Glutamatergic neuron (in vitro differentiated cells): ENCODE results near the gene ESR1. TPM values are rescaled to one million over a fixed set of nuclear protein-coding genes. Genes with fewer than 3 reads are reported as not detected.

ENCODE experiments used
- DNase-seq: peaks from one replicate; pipeline ENCODE4 v3.0.0; 2022
- H3K27ac Mint-ChIP-seq: one replicate; pipeline ENCODE4 v1.8.0; 2020; ENCODE audit warnings: mild to moderate bottlenecking, mixed read lengths, inconsistent platforms; ENCODE audit not compliant: unreplicated experiment
- H3K27me3 Mint-ChIP-seq: one replicate; pipeline ENCODE4 v1.8.0; 2020; ENCODE audit warnings: mild to moderate bottlenecking, moderate library complexity, mixed read lengths, inconsistent platforms; ENCODE audit not compliant: unreplicated experiment
- H3K36me3 Mint-ChIP-seq: one replicate; pipeline ENCODE4 v1.8.0; 2020; ENCODE audit warnings: mild to moderate bottlenecking, mixed read lengths, inconsistent platforms; ENCODE audit not compliant: unreplicated experiment
- H3K4me1 Mint-ChIP-seq: one replicate; pipeline ENCODE4 v1.8.0; 2020; ENCODE audit warnings: mild to moderate bottlenecking, low read depth, mixed read lengths, inconsistent platforms; ENCODE audit not compliant: unreplicated experiment
- H3K4me3 Mint-ChIP-seq: one replicate; pipeline ENCODE4 v1.8.0; 2020; ENCODE audit warnings: mild to moderate bottlenecking, mixed read lengths, inconsistent platforms; ENCODE audit not compliant: unreplicated experiment
- H3K9me3 Mint-ChIP-seq: one replicate; pipeline ENCODE4 v1.8.0; 2020; ENCODE audit warnings: mild to moderate bottlenecking, moderate library complexity, mixed read lengths, inconsistent platforms; ENCODE audit not compliant: unreplicated experiment
- total RNA-seq: library from RNA; stranded (reverse); fragmentation: NEBNext Ultra II Directional; extraction: Animal tissue kit (Norgen Biotek cat#: 25700); gene quantifications from one replicate; pipeline ENCODE4 v1.2.1, GENCODE V29; 2021; ENCODE audit not compliant: unreplicated experiment
- TF ChIP-seq, protein P1 (sequence below): fragments of 200-600 bp; sonication (generic); IDR thresholded peaks from one replicate; pipeline ENCODE4 v1.5.0; 2021; ENCODE audit not compliant: partially characterized antibody, unreplicated experiment

Gene ESR1
- total RNA-seq, 1 donor from 2014 or later, result not detected

DNA sequence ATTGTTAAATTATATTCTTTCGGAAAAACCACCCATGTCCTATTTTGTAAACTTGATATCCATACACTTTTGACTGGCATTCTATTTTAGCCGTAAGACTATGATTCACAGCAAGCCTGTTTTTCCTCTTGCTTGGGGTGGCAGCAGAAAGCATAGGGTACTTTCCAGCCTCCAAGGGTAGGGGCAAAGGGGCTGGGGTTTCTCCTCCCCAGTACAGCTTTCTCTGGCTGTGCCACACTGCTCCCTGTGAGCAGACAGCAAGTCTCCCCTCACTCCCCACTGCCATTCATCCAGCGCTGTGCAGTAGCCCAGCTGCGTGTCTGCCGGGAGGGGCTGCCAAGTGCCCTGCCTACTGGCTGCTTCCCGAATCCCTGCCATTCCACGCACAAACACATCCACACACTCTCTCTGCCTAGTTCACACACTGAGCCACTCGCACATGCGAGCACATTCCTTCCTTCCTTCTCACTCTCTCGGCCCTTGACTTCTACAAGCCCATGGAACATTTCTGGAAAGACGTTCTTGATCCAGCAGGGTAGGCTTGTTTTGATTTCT, 2.1 kb upstream of the ESR1 start:
- Mint-ChIP-seq H3K27ac (no peak overlapping the region), H3K27me3 (peaks cover 17% of the 10 kb centered on the region), H3K4me3 (no peak overlapping the region), H3K4me1 (peaks cover 5% of the 10 kb centered on the region), H3K9me3 (no peaks in the 10 kb centered on the region), H3K36me3 (peaks cover 7% of the 10 kb centered on the region)
- DNase-seq, result no peak
- TF ChIP-seq, protein P1, sequence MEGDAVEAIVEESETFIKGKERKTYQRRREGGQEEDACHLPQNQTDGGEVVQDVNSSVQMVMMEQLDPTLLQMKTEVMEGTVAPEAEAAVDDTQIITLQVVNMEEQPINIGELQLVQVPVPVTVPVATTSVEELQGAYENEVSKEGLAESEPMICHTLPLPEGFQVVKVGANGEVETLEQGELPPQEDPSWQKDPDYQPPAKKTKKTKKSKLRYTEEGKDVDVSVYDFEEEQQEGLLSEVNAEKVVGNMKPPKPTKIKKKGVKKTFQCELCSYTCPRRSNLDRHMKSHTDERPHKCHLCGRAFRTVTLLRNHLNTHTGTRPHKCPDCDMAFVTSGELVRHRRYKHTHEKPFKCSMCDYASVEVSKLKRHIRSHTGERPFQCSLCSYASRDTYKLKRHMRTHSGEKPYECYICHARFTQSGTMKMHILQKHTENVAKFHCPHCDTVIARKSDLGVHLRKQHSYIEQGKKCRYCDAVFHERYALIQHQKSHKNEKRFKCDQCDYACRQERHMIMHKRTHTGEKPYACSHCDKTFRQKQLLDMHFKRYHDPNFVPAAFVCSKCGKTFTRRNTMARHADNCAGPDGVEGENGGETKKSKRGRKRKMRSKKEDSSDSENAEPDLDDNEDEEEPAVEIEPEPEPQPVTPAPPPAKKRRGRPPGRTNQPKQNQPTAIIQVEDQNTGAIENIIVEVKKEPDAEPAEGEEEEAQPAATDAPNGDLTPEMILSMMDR, result no peak

DNA sequence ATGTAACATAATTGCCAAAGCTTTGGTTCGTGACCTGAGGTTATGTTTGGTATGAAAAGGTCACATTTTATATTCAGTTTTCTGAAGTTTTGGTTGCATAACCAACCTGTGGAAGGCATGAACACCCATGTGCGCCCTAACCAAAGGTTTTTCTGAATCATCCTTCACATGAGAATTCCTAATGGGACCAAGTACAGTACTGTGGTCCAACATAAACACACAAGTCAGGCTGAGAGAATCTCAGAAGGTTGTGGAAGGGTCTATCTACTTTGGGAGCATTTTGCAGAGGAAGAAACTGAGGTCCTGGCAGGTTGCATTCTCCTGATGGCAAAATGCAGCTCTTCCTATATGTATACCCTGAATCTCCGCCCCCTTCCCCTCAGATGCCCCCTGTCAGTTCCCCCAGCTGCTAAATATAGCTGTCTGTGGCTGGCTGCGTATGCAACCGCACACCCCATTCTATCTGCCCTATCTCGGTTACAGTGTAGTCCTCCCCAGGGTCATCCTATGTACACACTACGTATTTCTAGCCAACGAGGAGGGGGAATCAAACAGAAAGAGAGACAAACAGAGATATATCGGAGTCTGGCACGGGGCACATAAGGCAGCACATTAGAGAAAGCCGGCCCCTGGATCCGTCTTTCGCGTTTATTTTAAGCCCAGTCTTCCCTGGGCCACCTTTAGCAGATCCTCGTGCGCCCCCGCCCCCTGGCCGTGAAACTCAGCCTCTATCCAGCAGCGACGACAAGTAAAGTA, 547 bp upstream of the ESR1 start:
- TF ChIP-seq, protein P1, result no peak
- Mint-ChIP-seq H3K27ac (no peak overlapping the region), H3K9me3 (peaks cover 1% of the 10 kb centered on the region), H3K4me1 (peaks cover 5% of the 10 kb centered on the region), H3K27me3 (peaks cover 17% of the 10 kb centered on the region), H3K36me3 (peaks cover 7% of the 10 kb centered on the region), H3K4me3 (peak overlapping the region; percentile 79)
- no peak for DNase-seq

DNA sequence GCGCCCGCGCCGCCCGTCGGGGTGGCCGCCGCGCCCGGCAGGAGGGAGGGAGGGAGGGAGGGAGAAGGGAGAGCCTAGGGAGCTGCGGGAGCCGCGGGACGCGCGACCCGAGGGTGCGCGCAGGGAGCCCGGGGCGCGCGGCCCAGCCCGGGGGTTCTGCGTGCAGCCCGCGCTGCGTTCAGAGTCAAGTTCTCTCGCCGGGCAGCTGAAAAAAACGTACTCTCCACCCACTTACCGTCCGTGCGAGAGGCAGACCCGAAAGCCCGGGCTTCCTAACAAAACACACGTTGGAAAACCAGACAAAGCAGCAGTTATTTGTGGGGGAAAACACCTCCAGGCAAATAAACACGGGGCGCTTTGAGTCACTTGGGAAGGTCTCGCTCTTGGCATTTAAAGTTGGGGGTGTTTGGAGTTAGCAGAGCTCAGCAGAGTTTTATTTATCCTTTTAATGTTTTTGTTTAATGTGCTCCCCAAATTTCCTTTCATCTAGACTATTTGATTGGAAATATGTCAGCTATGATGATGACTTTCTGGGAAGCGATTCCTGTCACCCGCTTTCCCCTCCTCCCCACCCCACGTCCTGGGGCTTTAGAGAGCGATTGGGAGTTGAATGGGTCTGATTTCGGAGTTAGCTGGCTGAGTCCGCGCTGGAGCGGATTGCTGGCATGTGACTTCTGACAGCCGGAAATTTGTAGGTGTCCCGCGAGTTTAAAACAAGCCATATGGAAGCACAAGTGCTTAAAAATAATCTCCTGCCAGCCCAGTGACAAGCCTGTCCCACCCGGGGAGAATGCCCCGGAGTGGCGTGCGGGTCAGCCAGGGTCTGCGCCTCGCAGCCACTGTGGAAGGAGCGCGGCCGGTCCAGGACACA, 1.1 kb downstream of the ESR1 start:
- Mint-ChIP-seq H3K27me3 (peaks cover 17% of the 10 kb centered on the region), H3K4me3 (peak overlapping the region; percentile 85), H3K27ac (no peak overlapping the region), H3K36me3 (peaks cover 3% of the 10 kb centered on the region), H3K9me3 (peaks cover 1% of the 10 kb centered on the region), H3K4me1 (peaks cover 5% of the 10 kb centered on the region)
- TF ChIP-seq, protein P1, result no peak
- DNase-seq, result peak; percentile 22

DNA sequence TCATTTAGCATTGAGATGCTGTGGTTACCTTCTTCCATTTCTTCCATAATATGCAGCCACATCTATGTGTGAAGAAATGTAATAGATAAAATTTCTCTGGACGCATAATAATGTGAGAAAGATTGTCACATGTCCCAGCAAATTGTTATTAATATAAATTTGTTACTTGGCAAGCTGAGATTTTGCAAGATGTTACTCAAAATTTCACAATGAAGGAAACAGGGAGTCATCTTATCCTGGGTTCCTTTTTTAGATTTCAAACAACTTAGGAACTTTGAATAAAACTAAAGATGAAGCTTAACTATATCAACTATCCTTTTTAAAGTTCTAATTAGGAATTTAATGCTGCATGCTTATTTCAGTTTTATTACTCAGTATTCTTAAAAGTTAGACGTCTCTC, 3.6 kb downstream of the ESR1 start:
- Mint-ChIP-seq H3K4me1 (peaks cover 5% of the 10 kb centered on the region), H3K36me3 (no peaks in the 10 kb centered on the region), H3K27ac (no peak overlapping the region), H3K9me3 (peaks cover 1% of the 10 kb centered on the region), H3K27me3 (peaks cover 15% of the 10 kb centered on the region), H3K4me3 (no peak overlapping the region)
- TF ChIP-seq, protein P1, result no peak
- DNase-seq, result no peak

DNA sequence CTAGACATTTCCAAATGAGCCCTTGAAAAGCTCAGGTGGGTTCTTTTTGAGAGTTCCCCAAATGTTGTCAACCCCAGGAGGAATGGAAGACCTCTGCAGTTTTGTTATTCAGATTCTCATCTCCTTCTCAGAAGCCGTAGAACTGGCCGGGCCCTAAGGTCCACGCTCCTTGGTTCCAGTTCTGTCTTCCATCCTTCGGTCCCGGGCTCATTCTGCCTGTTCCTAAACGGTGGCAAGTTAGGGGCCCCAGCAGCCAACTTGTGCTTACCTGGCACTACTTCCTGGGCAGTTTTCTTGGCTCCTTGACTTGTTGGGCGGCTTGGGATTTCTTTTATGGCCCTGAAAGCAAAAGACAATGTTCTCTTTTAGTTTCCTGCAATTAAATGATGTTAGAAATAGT, 6.4 kb downstream of the ESR1 start:
- Mint-ChIP-seq H3K4me3 (no peak overlapping the region), H3K27ac (no peak overlapping the region), H3K27me3 (peaks cover 6% of the 10 kb centered on the region), H3K9me3 (peaks cover 3% of the 10 kb centered on the region), H3K4me1 (no peaks in the 10 kb centered on the region), H3K36me3 (no peaks in the 10 kb centered on the region)
- DNase-seq, result no peak
- TF ChIP-seq, protein P1, result no peak
